A673 (cell line): ENCODE results near the gene CHMP1B.

Experiments used
- EZH2 ChIP-seq: fragments of 200-600 bp; sonication (generic); IDR thresholded peaks from 2 replicates; pipeline ENCODE4 v1.6.1; 2017; ENCODE audit warnings: borderline replicate concordance, low read depth, mild to moderate bottlenecking, mixed read lengths, antibody characterized with exemption, low read length; ENCODE audit not compliant: poor library complexity, severe bottlenecking
- TF ChIP-seq, protein P1 (sequence below): fragments of 300-800, 200-600 bp; sonication (generic); conservative IDR thresholded peaks from 2 replicates; pipeline ENCODE4 v1.5.1; 2017; ENCODE audit warnings: low read depth, mild to moderate bottlenecking, antibody characterized with exemption, low read length, moderate library complexity, mixed read lengths

DNA sequence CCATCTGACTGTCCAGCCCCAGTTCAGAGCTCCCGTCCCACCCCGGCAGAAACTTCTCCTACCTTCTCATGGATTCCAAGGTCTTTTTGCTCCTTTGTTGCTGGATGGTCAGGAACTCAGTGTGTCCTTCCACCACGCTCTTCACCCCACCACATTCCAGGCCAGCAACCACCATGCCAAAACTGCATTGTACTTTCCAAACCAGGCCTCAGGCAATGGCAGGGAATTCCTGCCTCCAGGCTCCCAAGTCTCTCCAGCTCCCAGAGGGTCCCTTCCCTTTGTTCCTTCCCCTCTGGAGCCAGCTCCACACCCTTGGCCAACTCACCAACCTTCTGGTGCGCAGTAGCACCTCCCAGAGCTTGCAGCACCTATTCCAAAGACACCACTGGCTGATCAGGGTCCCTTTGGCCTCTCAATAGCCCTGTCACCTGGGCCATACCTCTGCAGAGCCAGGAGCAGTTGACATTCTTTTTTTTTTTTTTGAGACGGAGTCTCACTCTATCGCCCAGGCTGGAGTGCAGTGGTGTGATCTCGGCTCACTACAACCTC, 8.1 kb downstream of the CHMP1B start:
- TF ChIP-seq, protein P1, sequence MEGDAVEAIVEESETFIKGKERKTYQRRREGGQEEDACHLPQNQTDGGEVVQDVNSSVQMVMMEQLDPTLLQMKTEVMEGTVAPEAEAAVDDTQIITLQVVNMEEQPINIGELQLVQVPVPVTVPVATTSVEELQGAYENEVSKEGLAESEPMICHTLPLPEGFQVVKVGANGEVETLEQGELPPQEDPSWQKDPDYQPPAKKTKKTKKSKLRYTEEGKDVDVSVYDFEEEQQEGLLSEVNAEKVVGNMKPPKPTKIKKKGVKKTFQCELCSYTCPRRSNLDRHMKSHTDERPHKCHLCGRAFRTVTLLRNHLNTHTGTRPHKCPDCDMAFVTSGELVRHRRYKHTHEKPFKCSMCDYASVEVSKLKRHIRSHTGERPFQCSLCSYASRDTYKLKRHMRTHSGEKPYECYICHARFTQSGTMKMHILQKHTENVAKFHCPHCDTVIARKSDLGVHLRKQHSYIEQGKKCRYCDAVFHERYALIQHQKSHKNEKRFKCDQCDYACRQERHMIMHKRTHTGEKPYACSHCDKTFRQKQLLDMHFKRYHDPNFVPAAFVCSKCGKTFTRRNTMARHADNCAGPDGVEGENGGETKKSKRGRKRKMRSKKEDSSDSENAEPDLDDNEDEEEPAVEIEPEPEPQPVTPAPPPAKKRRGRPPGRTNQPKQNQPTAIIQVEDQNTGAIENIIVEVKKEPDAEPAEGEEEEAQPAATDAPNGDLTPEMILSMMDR, result no peak
- no peak for TF ChIP-seq EZH2
